Measurements from ENCODE around the gene TAS2R39.
"Not testable (repeated sequence)": the region's sequence is repeated elsewhere in the genome, so short reads cannot be mapped to it uniquely, and the experiment has no call there.

TAS2R39 gene

DNA sequence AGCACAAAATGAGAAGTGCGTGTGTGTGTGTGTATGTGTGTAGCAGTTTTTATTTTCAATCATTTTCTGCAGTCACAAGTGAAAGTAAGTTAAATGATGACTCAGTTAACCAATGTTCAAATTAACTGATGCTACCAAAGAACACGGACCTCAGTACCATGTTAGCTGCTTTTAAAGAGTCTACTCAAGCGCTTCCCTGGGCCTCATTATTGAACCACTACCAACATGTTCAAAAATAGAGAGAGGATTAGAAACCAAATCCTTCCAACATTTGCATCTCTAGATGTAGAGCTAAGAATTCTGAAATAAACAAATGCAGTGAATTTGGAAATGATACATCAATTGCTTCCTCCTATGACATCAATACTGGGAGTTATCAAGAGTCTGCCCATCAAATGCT is at the start of gene TAS2R39:
TAS2R39 (plus strand) TSS at position 396 of the 400 bp plus-strand sequence; CDS start at position 396, 0 bp downstream.
- CTCF ChIA-PET: no interaction called here
- TF ChIP-seq, protein P1, sequence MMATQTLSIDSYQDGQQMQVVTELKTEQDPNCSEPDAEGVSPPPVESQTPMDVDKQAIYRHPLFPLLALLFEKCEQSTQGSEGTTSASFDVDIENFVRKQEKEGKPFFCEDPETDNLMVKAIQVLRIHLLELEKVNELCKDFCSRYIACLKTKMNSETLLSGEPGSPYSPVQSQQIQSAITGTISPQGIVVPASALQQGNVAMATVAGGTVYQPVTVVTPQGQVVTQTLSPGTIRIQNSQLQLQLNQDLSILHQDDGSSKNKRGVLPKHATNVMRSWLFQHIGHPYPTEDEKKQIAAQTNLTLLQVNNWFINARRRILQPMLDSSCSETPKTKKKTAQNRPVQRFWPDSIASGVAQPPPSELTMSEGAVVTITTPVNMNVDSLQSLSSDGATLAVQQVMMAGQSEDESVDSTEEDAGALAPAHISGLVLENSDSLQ (IDR thresholded peaks at IDR 0.05): no peak
- no peak for TF ChIP-seq BHLHE40 (IDR thresholded peaks at IDR 0.05; ENCODE audit: borderline replicate concordance)
- no peak for TF ChIP-seq ELF4 (IDR thresholded peaks at IDR 0.05)
- TF ChIP-seq LEF1 (IDR thresholded peaks at IDR 0.05; ENCODE audit: borderline replicate concordance): no peak
- no peak for TF ChIP-seq TARDBP (IDR thresholded peaks at IDR 0.05)
- no peak for TF ChIP-seq ARNT (IDR thresholded peaks at IDR 0.05)
- TF ChIP-seq FOXM1 (IDR thresholded peaks at IDR 0.05; ENCODE audit: borderline replicate concordance): no peak
- no peak for TF ChIP-seq L3MBTL2 (conservative IDR thresholded peaks at IDR 0.05)
- TF ChIP-seq SP1 (IDR thresholded peaks at IDR 0.05): no peak
- no peak for TF ChIP-seq ZNF384 (IDR thresholded peaks at IDR 0.05)
- TF ChIP-seq FOXA1 (IDR thresholded peaks at IDR 0.05): no peak
- no peak for TF ChIP-seq CTBP1 (IDR thresholded peaks at IDR 0.05; ENCODE audit: borderline replicate concordance)
- no peak for TF ChIP-seq FOXK2 (IDR thresholded peaks at IDR 0.05)
- TF ChIP-seq NFRKB (IDR thresholded peaks at IDR 0.05): no peak
- TF ChIP-seq SUZ12 (IDR thresholded peaks at IDR 0.05): no peak
- no peak for TF ChIP-seq HDGF (IDR thresholded peaks at IDR 0.05; ENCODE audit: borderline replicate concordance)
- POLR2A ChIA-PET: no interaction called here

DNA sequence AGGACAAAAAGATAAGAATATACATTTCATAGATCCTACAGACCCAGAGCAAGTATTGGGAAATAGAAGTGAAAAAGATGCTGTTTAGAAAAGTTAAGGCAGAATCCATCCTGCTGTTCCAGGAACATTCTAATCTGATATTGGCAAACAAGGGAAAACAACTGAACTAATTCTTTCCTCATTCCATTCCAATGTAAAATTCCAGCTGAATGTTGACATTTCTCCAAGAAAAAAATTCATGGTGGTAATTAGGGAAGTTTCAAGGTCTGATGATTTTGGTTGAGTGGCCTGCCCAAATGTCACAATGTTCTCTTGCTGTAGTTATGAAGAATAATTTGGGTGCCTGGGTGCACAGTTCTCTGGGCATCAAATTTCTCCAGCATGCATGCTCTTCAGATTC is 36.1 kb upstream of the TAS2R39 start:
- POLR2A ChIA-PET: no interaction called here
- CTCF ChIA-PET: no interaction called here
- TF ChIP-seq FOXA1 (IDR thresholded peaks at IDR 0.05) (no peak), ARNT (IDR thresholded peaks at IDR 0.05) (no peak), L3MBTL2 (conservative IDR thresholded peaks at IDR 0.05) (no peak), ZNF384 (IDR thresholded peaks at IDR 0.05) (no peak)
- no peak for DNase-seq (ENCODE audit: extremely low spot score)

More for the DNA sequence above, at the start of gene TAS2R39:
- no peak for DNase-seq (ENCODE audit: extremely low spot score)

DNA sequence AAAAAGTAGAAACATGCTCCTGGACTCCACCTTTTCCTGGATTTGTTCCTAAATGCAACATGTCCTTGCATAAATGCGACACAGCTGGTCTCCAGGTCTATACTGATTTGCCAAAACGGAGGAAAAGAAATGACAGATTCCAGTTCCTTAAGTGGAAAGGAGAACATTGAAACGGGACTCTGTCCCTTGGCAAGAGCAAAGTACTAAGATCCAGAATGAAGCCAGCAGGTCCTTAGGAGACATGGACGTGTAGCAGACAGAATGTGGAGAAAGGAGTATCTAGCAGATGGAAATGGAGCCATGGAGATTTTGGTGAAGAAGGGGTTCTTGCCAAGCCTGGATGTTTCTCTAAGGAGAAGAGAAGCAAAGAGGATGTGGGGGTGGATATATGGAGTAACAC is 35.2 kb upstream of the TAS2R39 start:
- no peak for DNase-seq (ENCODE audit: extremely low spot score)
- TF ChIP-seq SUZ12 (IDR thresholded peaks at IDR 0.05) (no peak), ARNT (IDR thresholded peaks at IDR 0.05) (no peak), BHLHE40 (IDR thresholded peaks at IDR 0.05; ENCODE audit: borderline replicate concordance) (no peak), FOXM1 (IDR thresholded peaks at IDR 0.05; ENCODE audit: borderline replicate concordance) (no peak), ELF4 (IDR thresholded peaks at IDR 0.05) (no peak), L3MBTL2 (conservative IDR thresholded peaks at IDR 0.05) (no peak), TARDBP (IDR thresholded peaks at IDR 0.05) (no peak), HDGF (IDR thresholded peaks at IDR 0.05; ENCODE audit: borderline replicate concordance) (no peak), SP1 (IDR thresholded peaks at IDR 0.05) (no peak), ZNF384 (IDR thresholded peaks at IDR 0.05) (no peak), CTBP1 (IDR thresholded peaks at IDR 0.05; ENCODE audit: borderline replicate concordance) (no peak), NFRKB (IDR thresholded peaks at IDR 0.05) (no peak)
- TF ChIP-seq, protein P1 (IDR thresholded peaks at IDR 0.05): no peak
- ChIA-PET POLR2A (no interaction called here), CTCF (no interaction called here)

DNA sequence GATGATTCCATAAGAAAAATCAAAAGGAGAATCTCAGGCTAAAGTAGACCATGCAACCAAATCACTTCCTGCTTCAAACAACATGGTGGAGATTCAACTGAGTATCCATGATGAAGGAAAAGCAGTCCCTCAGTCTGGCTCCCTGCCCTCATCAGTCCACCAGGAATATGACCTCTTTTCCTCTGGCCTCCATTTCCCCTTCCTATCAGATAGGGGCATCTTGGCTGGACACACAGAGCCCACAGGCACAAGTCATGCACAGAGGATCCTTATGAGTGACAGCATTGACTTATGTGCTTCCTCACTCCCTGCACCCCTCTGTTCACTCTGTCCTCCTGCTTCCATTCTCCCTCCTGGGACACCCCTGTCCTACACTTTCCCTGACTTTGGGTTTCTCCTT is 34.6 kb upstream of the TAS2R39 start:
- ChIA-PET CTCF (no interaction called here), POLR2A (no interaction called here)
- no peak for TF ChIP-seq NFRKB (IDR thresholded peaks at IDR 0.05)
- no peak for TF ChIP-seq SUZ12 (IDR thresholded peaks at IDR 0.05)
- TF ChIP-seq ZNF384 (IDR thresholded peaks at IDR 0.05): no peak
- no peak for TF ChIP-seq LEF1 (IDR thresholded peaks at IDR 0.05; ENCODE audit: borderline replicate concordance)
- TF ChIP-seq ARNT (IDR thresholded peaks at IDR 0.05): no peak
- TF ChIP-seq ELF4 (IDR thresholded peaks at IDR 0.05): no peak
- TF ChIP-seq FOXK2 (IDR thresholded peaks at IDR 0.05): no peak
- TF ChIP-seq TARDBP (IDR thresholded peaks at IDR 0.05): no peak
- TF ChIP-seq FOXM1 (IDR thresholded peaks at IDR 0.05; ENCODE audit: borderline replicate concordance): no peak
- TF ChIP-seq SP1 (IDR thresholded peaks at IDR 0.05): no peak
- no peak for TF ChIP-seq L3MBTL2 (conservative IDR thresholded peaks at IDR 0.05)
- TF ChIP-seq BHLHE40 (IDR thresholded peaks at IDR 0.05; ENCODE audit: borderline replicate concordance): no peak
- no peak for TF ChIP-seq HDGF (IDR thresholded peaks at IDR 0.05; ENCODE audit: borderline replicate concordance)
- no peak for TF ChIP-seq CTBP1 (IDR thresholded peaks at IDR 0.05; ENCODE audit: borderline replicate concordance)
- no peak for TF ChIP-seq FOXA1 (IDR thresholded peaks at IDR 0.05)
- TF ChIP-seq, protein P1 (IDR thresholded peaks at IDR 0.05): no peak
- DNase-seq (ENCODE audit: extremely low spot score): no peak

DNA sequence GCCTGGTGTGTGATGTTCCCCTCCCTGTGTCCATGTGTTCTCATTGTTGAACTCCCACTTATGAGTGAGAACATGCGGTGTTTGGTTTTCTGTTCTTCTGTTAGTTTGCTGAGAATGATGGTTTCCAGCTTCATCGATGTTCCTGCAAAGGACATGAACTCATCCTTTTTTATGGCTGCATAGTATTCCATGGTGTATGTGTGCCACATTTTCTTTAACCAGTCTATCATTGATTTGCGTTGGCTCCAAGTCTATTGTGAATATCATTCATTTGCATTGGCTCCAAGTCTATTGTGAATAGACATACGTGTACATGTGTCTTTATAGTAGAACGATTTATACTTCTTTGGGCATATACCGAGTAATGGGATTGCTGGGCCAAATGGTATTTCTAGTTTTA is 32.5 kb upstream of the TAS2R39 start:
- DNase-seq (ENCODE audit: extremely low spot score); POLR2A ChIA-PET; CTCF ChIA-PET: not testable (repeated sequence)

DNA sequence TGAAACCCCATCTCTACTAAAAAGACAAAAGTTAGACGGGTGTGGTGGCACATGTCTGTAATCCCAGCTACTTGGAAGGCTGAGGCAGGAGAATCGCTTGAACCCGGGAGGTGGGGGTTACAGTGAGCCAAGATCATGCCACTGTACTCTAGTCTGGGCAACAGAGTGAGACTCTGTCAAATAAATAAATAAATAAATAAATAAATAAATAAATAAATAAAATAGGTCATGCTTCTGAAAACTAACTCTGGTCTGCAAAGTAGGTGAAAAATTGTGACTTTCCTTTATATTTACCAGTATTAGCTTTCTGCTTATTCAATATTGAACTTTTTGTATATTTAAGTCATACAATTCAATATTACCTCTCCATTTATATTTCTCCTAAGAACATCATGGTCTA is 24.6 kb upstream of the TAS2R39 start:
- DNase-seq (ENCODE audit: extremely low spot score); CTCF ChIA-PET; POLR2A ChIA-PET: not testable (repeated sequence)

DNA sequence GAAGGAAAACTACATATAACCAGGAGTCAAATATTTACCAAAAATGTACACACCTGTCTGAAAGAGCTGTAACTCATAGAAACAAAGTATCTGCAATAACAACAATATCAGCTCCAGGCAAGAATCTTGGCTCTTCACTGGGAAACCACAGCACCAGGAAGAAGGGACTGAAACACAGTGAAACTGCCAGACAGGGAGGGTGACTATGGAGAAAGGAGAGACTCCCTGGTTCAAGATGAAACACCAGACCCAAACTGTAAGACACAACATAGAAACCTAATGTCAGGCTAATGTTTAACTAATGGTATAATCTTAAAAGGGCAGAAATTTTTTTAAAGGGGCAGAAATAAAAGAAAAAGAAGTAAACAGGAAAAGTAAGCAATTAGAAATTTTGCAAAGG is 11.5 kb upstream of the TAS2R39 start:
- CTCF ChIA-PET: interaction anchor here (0.7 kb wide), 1 partner anchor 9 kb away, joined by 5 read pairs; no protein-coding TSS in a partner anchor
- TF ChIP-seq ZNF384 (IDR thresholded peaks at IDR 0.05): no peak
- TF ChIP-seq, protein P1 (IDR thresholded peaks at IDR 0.05): no peak
- no peak for TF ChIP-seq HDGF (IDR thresholded peaks at IDR 0.05; ENCODE audit: borderline replicate concordance)
- TF ChIP-seq FOXM1 (IDR thresholded peaks at IDR 0.05; ENCODE audit: borderline replicate concordance): no peak
- TF ChIP-seq FOXA1 (IDR thresholded peaks at IDR 0.05): no peak
- TF ChIP-seq FOXK2 (IDR thresholded peaks at IDR 0.05): no peak
- no peak for TF ChIP-seq LEF1 (IDR thresholded peaks at IDR 0.05; ENCODE audit: borderline replicate concordance)
- TF ChIP-seq NFRKB (IDR thresholded peaks at IDR 0.05): no peak
- no peak for TF ChIP-seq ELF4 (IDR thresholded peaks at IDR 0.05)
- TF ChIP-seq SUZ12 (IDR thresholded peaks at IDR 0.05): no peak
- no peak for TF ChIP-seq SP1 (IDR thresholded peaks at IDR 0.05)
- no peak for TF ChIP-seq BHLHE40 (IDR thresholded peaks at IDR 0.05; ENCODE audit: borderline replicate concordance)
- TF ChIP-seq ARNT (IDR thresholded peaks at IDR 0.05): no peak
- TF ChIP-seq TARDBP (IDR thresholded peaks at IDR 0.05): no peak
- no peak for TF ChIP-seq CTBP1 (IDR thresholded peaks at IDR 0.05; ENCODE audit: borderline replicate concordance)
- TF ChIP-seq L3MBTL2 (conservative IDR thresholded peaks at IDR 0.05): no peak
- no peak for DNase-seq (ENCODE audit: extremely low spot score)
- POLR2A ChIA-PET: no interaction called here

Data from HEK293T (cell line).